Activated CD8-positive, alpha-beta T cell treated with anti-CD3 and anti-CD28 coated beads for 36 hours (primary cell): ENCODE measurements around the gene ALDH3A2. TPM values are rescaled to one million over a fixed set of nuclear protein-coding genes. Genes with fewer than 3 reads are reported as not detected.

Experiments
- ATAC-seq: fragments of 200-7000 bp; cut with Tn5 transposase; one replicate; pipeline ENCODE4 v1.10.0; 2021; ENCODE audit warnings: mild to moderate bottlenecking, moderate library complexity
- CTCF ChIA-PET: fragments of 350-600 bp; sonication (Branson Sonifier 250); formaldehyde crosslinking; loops from one replicate; lab custom pipeline; 2021; ENCODE audit warnings: antibody characterized with exemption; lab: Charles Lee
- POLR2A ChIA-PET: fragments of 350-600 bp; sonication (Branson Sonifier 250); formaldehyde crosslinking; loops from one replicate; lab custom pipeline; 2021; ENCODE audit warnings: antibody characterized with exemption; lab: Charles Lee
- DNase-seq: peaks from one replicate; pipeline ENCODE4 v3.0.0-alpha.2; 2020
- H3K27ac Mint-ChIP-seq: one replicate; pipeline ENCODE4 v1.8.0; 2021; ENCODE audit warnings: mild to moderate bottlenecking, mixed read lengths
- H3K27me3 Mint-ChIP-seq: one replicate; pipeline ENCODE4 v1.8.0; 2021; ENCODE audit warnings: mixed read lengths
- H3K36me3 Mint-ChIP-seq: one replicate; pipeline ENCODE4 v1.8.0; 2021; ENCODE audit warnings: low read depth, mixed read lengths
- H3K4me1 Mint-ChIP-seq: one replicate; pipeline ENCODE4 v1.8.0; 2021; ENCODE audit warnings: low read depth, mixed read lengths
- H3K4me3 Mint-ChIP-seq: one replicate; pipeline ENCODE4 v1.8.0; 2021; ENCODE audit warnings: mild to moderate bottlenecking, moderate library complexity, mixed read lengths
- H3K9me3 Mint-ChIP-seq: one replicate; pipeline ENCODE4 v1.8.0; 2021; ENCODE audit warnings: mixed read lengths
- CTCF ChIP-seq: fragments of 200-600 bp; IDR thresholded peaks from one replicate; pipeline ENCODE4 v1.8.0; 2022; ENCODE audit warnings: antibody characterized with exemption, mild to moderate bottlenecking
- intact Hi-C: fragments of 100-400 bp; cut with micrococcal nuclease; formaldehyde crosslinking; loops from one replicate; pipeline ENCODE4 v1.10.0; 2022
- total RNA-seq, 2 experiments: library from RNA; stranded (reverse); gene quantifications; one replicate each; pipeline ENCODE4 v1.2.3, GENCODE V29; 2021

The ALDH3A2 gene
- total RNA-seq, 2 experiments from 2014 or later, result 17.6 to 20.3 TPM

DNA sequence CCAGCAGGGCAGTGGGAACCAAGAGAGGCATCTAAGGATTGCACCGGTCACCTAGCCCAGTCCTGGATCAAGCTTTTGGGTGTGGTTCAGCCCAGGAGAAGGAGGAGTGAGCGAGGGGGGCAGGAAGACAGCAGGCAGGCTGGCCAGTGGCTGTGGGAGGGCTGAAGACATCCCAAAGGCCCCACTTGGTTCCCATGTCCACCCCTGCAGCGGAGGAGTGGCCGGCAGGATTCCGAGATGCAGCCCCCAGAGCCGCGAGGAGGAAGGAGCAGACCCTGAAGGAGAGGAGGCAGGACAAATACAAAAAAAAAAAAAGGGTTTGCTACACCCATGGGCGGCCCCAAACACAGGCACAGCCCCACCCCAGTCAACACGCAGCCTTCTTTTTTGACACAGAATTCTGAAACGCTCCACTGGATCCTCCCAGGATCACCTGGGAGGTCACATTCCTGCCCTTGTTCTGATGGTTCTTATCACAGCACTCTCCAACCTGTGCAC, 68.9 kb downstream of the ALDH3A2 start:
- H3K4me3 Mint-ChIP-seq, result no peak overlapping the region
- H3K4me1 Mint-ChIP-seq, result no peaks in the 10 kb centered on the region
- intact Hi-C loops, result no loop called here
- no peaks in the 10 kb centered on the region for H3K9me3 Mint-ChIP-seq
- no peak overlapping the region for H3K27ac Mint-ChIP-seq
- DNase-seq (no peak), ATAC-seq (no peak)
- H3K36me3 Mint-ChIP-seq, result no peaks in the 10 kb centered on the region
- ChIA-PET CTCF (interaction anchor here (1.6 kb wide), 1 partner anchor 10 kb away, joined by 3 read pairs; no protein-coding TSS in a partner anchor), POLR2A (no interaction called here)
- no peak for TF ChIP-seq CTCF
- no peaks in the 10 kb centered on the region for H3K27me3 Mint-ChIP-seq

GRCh38 chr17:19718041-19718612, 69.6 kb downstream of the ALDH3A2 start:
- H3K4me1 Mint-ChIP-seq, result no peaks in the 10 kb centered on the region
- H3K9me3 Mint-ChIP-seq, result no peaks in the 10 kb centered on the region
- no peak for TF ChIP-seq CTCF
- no peaks in the 10 kb centered on the region for H3K27me3 Mint-ChIP-seq
- ATAC-seq (no peak), DNase-seq (no peak)
- POLR2A ChIA-PET, result no interaction called here
- CTCF ChIA-PET, result interaction anchor here (1.0 to 1.6 kb wide), 3 partner anchors 10 to 205 kb away, joined by 3 to 6 read pairs (median 3); no protein-coding TSS in a partner anchor
- intact Hi-C loops, result no loop called here
- H3K4me3 Mint-ChIP-seq, result no peak overlapping the region
- H3K36me3 Mint-ChIP-seq, result no peaks in the 10 kb centered on the region
- no peak overlapping the region for H3K27ac Mint-ChIP-seq

- intact Hi-C loops, result no loop called here
- DNase-seq (no peak), ATAC-seq (no peak)
- Mint-ChIP-seq H3K4me3 (no peak overlapping the region), H3K36me3 (no peaks in the 10 kb centered on the region), H3K27ac (no peak overlapping the region), H3K9me3 (no peaks in the 10 kb centered on the region), H3K4me1 (peaks cover under 1% of the 10 kb centered on the region), H3K27me3 (no peaks in the 10 kb centered on the region)
- POLR2A ChIA-PET, result no interaction called here
- TF ChIP-seq CTCF, result no peak
- CTCF ChIA-PET, result interaction anchor here (1.0 to 1.6 kb wide), 3 partner anchors 9 to 205 kb away, joined by 3 to 6 read pairs (median 3); no protein-coding TSS in a partner anchor
Measured at GRCh38 chr17:19718613-19719354, 70.2 kb downstream of the ALDH3A2 start.

GRCh38 chr17:19719355-19720209, 71.0 kb downstream of the ALDH3A2 start:
- no peak for TF ChIP-seq CTCF
- DNase-seq (no peak), ATAC-seq (no peak)
- ChIA-PET CTCF (interaction anchor here (1.1 to 1.6 kb wide), 2 partner anchors 8 to 206 kb away, joined by 3 to 6 read pairs; no protein-coding TSS in a partner anchor), POLR2A (no interaction called here)
- Mint-ChIP-seq H3K27ac (no peak overlapping the region), H3K4me3 (no peak overlapping the region), H3K36me3 (no peaks in the 10 kb centered on the region), H3K4me1 (peaks cover 7% of the 10 kb centered on the region), H3K27me3 (no peaks in the 10 kb centered on the region), H3K9me3 (no peaks in the 10 kb centered on the region)
- intact Hi-C loops, result no loop called here
